Central memory CD8-positive, alpha-beta T cell (primary cell): ENCODE data around the gene MUC13.

Experiments
- ATAC-seq: fragments of 150-1000 bp; cut with Tn5 transposase; replicated peaks from 2 replicates; pipeline ENCODE4 v1.10.0; 2022; ENCODE audit warnings: mild to moderate bottlenecking, moderate FRiP score, moderate number of reproducible peaks; ENCODE audit not compliant: poor library complexity, severe bottlenecking; ENCODE audit errors: extremely low read depth
- DNase-seq, 2 donors: peaks; one replicate each; pipeline ENCODE4 v3.0.0; 2021; ENCODE audit warnings: low spot score in 2 of 2
- H3K27ac Mint-ChIP-seq: one replicate; pipeline ENCODE4 v1.8.0; 2022; ENCODE audit warnings: low read depth, mild to moderate bottlenecking, moderate library complexity, mixed read lengths
- H3K27me3 Mint-ChIP-seq: one replicate; pipeline ENCODE4 v1.8.0; 2022; ENCODE audit warnings: mixed read lengths
- H3K36me3 Mint-ChIP-seq: one replicate; pipeline ENCODE4 v1.8.0; 2022; ENCODE audit warnings: mild to moderate bottlenecking, moderate library complexity, mixed read lengths; ENCODE audit not compliant: insufficient read depth
- H3K4me1 Mint-ChIP-seq: one replicate; pipeline ENCODE4 v1.8.0; 2022; ENCODE audit warnings: mixed read lengths
- H3K4me3 Mint-ChIP-seq: one replicate; pipeline ENCODE4 v1.8.0; 2022; ENCODE audit warnings: mild to moderate bottlenecking, moderate library complexity, mixed read lengths
- H3K9me3 Mint-ChIP-seq: one replicate; pipeline ENCODE4 v1.8.0; 2022; ENCODE audit warnings: mixed read lengths

Gene MUC13

GRCh38 chr3:124934577-124934976 is at the start of gene MUC13:
Gene MUC13 (minus strand): TSS chr3:124934751. CDS start chr3:124934712, 39 bp downstream.
- Mint-ChIP-seq H3K36me3 (no peaks in the 10 kb centered on the region), H3K27me3 (peaks cover 28% of the 10 kb centered on the region), H3K4me1 (no peaks in the 10 kb centered on the region), H3K27ac (no peak within 1 kb of the TSS), H3K4me3 (no peak within 1 kb of the TSS), H3K9me3 (no peaks in the 10 kb centered on the region)
- no peak for ATAC-seq
- no peak for DNase-seq

GRCh38 chr3:124982855-124983254 is 48.3 kb upstream of the MUC13 start:
- peaks cover 16% of the 10 kb centered on the region for H3K36me3 Mint-ChIP-seq
- H3K4me1 Mint-ChIP-seq, result no peaks in the 10 kb centered on the region
- DNase-seq (no peak), ATAC-seq (no peak)
- peak overlapping the region; percentile 32 for H3K27ac Mint-ChIP-seq
- no peaks in the 10 kb centered on the region for H3K27me3 Mint-ChIP-seq
- H3K4me3 Mint-ChIP-seq, result no peak overlapping the region
- H3K9me3 Mint-ChIP-seq, result no peaks in the 10 kb centered on the region

GRCh38 chr3:124981472-124981871 is 46.9 kb upstream of the MUC13 start:
- peaks cover 27% of the 10 kb centered on the region for H3K36me3 Mint-ChIP-seq
- no peaks in the 10 kb centered on the region for H3K27me3 Mint-ChIP-seq
- no peak for ATAC-seq

GRCh38 chr3:124978627-124979026 is 44.1 kb upstream of the MUC13 start:
- no peak overlapping the region for H3K27ac Mint-ChIP-seq
- no peak for ATAC-seq
- H3K36me3 Mint-ChIP-seq, result peaks cover 25% of the 10 kb centered on the region
- DNase-seq, result no peak
- H3K27me3 Mint-ChIP-seq, result no peaks in the 10 kb centered on the region
- no peaks in the 10 kb centered on the region for H3K9me3 Mint-ChIP-seq
- peaks cover 6% of the 10 kb centered on the region for H3K4me1 Mint-ChIP-seq
- no peak overlapping the region for H3K4me3 Mint-ChIP-seq

More at GRCh38 chr3:124981472-124981871, 46.9 kb upstream of the MUC13 start:
- Mint-ChIP-seq H3K9me3 (no peaks in the 10 kb centered on the region), H3K4me1 (no peaks in the 10 kb centered on the region), H3K4me3 (no peak overlapping the region), H3K27ac (peak overlapping the region; percentile 19)
- no peak for DNase-seq

GRCh38 chr3:124976383-124976782 is 41.8 kb upstream of the MUC13 start:
- H3K4me3 Mint-ChIP-seq, result no peak overlapping the region
- DNase-seq (no peak), ATAC-seq (no peak)
- no peaks in the 10 kb centered on the region for H3K27me3 Mint-ChIP-seq
- H3K9me3 Mint-ChIP-seq, result no peaks in the 10 kb centered on the region
- peaks cover 25% of the 10 kb centered on the region for H3K36me3 Mint-ChIP-seq
- H3K4me1 Mint-ChIP-seq, result peaks cover 6% of the 10 kb centered on the region
- H3K27ac Mint-ChIP-seq, result no peak overlapping the region

GRCh38 chr3:124974691-124975090 is 40.1 kb upstream of the MUC13 start:
- Mint-ChIP-seq H3K27ac (peak overlapping the region; percentile 35), H3K4me1 (peaks cover 6% of the 10 kb centered on the region), H3K36me3 (peaks cover 34% of the 10 kb centered on the region), H3K4me3 (no peak overlapping the region), H3K27me3 (no peaks in the 10 kb centered on the region), H3K9me3 (no peaks in the 10 kb centered on the region)
- ATAC-seq (no peak), DNase-seq (no peak)

- Mint-ChIP-seq H3K4me3 (no peak overlapping the region), H3K9me3 (no peaks in the 10 kb centered on the region), H3K36me3 (peaks cover 31% of the 10 kb centered on the region), H3K27me3 (no peaks in the 10 kb centered on the region), H3K4me1 (peaks cover 6% of the 10 kb centered on the region), H3K27ac (no peak overlapping the region)
- DNase-seq, result no peak
- no peak for ATAC-seq
Observed at GRCh38 chr3:124973290-124973689, 38.7 kb upstream of the MUC13 start.

- H3K4me3 Mint-ChIP-seq, result no peak overlapping the region
- H3K27me3 Mint-ChIP-seq, result no peaks in the 10 kb centered on the region
- H3K9me3 Mint-ChIP-seq, result no peaks in the 10 kb centered on the region
- H3K36me3 Mint-ChIP-seq, result peaks cover 32% of the 10 kb centered on the region
- DNase-seq, result no peak
- ATAC-seq, result no peak
- no peak overlapping the region for H3K27ac Mint-ChIP-seq
- peaks cover 6% of the 10 kb centered on the region for H3K4me1 Mint-ChIP-seq
Observed at GRCh38 chr3:124972457-124972856, 37.9 kb upstream of the MUC13 start.

- Mint-ChIP-seq H3K4me3 (no peak overlapping the region), H3K27me3 (no peaks in the 10 kb centered on the region), H3K4me1 (no peaks in the 10 kb centered on the region), H3K9me3 (no peaks in the 10 kb centered on the region), H3K27ac (no peak overlapping the region), H3K36me3 (peaks cover 19% of the 10 kb centered on the region)
- ATAC-seq (no peak), DNase-seq (no peak)
Observed at GRCh38 chr3:124969963-124970722, 35.6 kb upstream of the MUC13 start.

GRCh38 chr3:124969190-124969589 is 34.6 kb upstream of the MUC13 start:
- H3K27me3 Mint-ChIP-seq, result no peaks in the 10 kb centered on the region
- no peaks in the 10 kb centered on the region for H3K4me1 Mint-ChIP-seq
- no peak overlapping the region for H3K27ac Mint-ChIP-seq
- ATAC-seq (no peak), DNase-seq (no peak)
- peaks cover 19% of the 10 kb centered on the region for H3K36me3 Mint-ChIP-seq
- no peak overlapping the region for H3K4me3 Mint-ChIP-seq
- H3K9me3 Mint-ChIP-seq, result no peaks in the 10 kb centered on the region

- Mint-ChIP-seq H3K9me3 (no peaks in the 10 kb centered on the region), H3K27me3 (no peaks in the 10 kb centered on the region), H3K27ac (peak overlapping the region; percentile 58), H3K36me3 (peaks cover 16% of the 10 kb centered on the region), H3K4me1 (no peaks in the 10 kb centered on the region), H3K4me3 (no peak overlapping the region)
- DNase-seq (no peak), ATAC-seq (no peak)
Observed at GRCh38 chr3:124967964-124968363, 33.4 kb upstream of the MUC13 start.

GRCh38 chr3:124966521-124967445 is 32.2 kb upstream of the MUC13 start:
- Mint-ChIP-seq H3K9me3 (no peaks in the 10 kb centered on the region), H3K27me3 (no peaks in the 10 kb centered on the region), H3K4me1 (no peaks in the 10 kb centered on the region), H3K27ac (peak overlapping the region; percentile 22), H3K4me3 (no peak overlapping the region), H3K36me3 (peaks cover 13% of the 10 kb centered on the region)
- ATAC-seq (no peak), DNase-seq (no peak)

GRCh38 chr3:124965413-124965812 is 30.9 kb upstream of the MUC13 start:
- no peak overlapping the region for H3K4me3 Mint-ChIP-seq
- no peaks in the 10 kb centered on the region for H3K27me3 Mint-ChIP-seq
- no peak overlapping the region for H3K27ac Mint-ChIP-seq
- DNase-seq (no peak), ATAC-seq (no peak)
- no peaks in the 10 kb centered on the region for H3K9me3 Mint-ChIP-seq
- H3K4me1 Mint-ChIP-seq, result no peaks in the 10 kb centered on the region
- peaks cover 10% of the 10 kb centered on the region for H3K36me3 Mint-ChIP-seq
